ENCODE data around the gene UBE2F.
A peak's percentile ranks its signal among the peaks of the same experiment; 100 is the strongest.
"Not testable (repeated sequence)": the region's sequence is repeated elsewhere in the genome, so short reads cannot be mapped to it uniquely, and the experiment has no call there.

The UBE2F gene

GRCh38 chr2:238023608-238024007 lies 56.8 kb downstream of the UBE2F start:
- no peak for DNase-seq

GRCh38 chr2:238024986-238025385 lies 58.2 kb downstream of the UBE2F start:
- peak; percentile 17 for DNase-seq

GRCh38 chr2:238025741-238026360 lies 59.0 kb downstream of the UBE2F start:
- DNase-seq = no peak

GRCh38 chr2:238027058-238027457 lies 60.2 kb downstream of the UBE2F start:
- no peak for DNase-seq

- DNase-seq = no peak
Measured at GRCh38 chr2:238027591-238028415, 61.0 kb downstream of the UBE2F start.

GRCh38 chr2:238029853-238030252 lies 63.0 kb downstream of the UBE2F start:
- DNase-seq = no peak

GRCh38 chr2:238030422-238031155 lies 63.8 kb downstream of the UBE2F start:
- no peak for DNase-seq

GRCh38 chr2:238031751-238032150 lies 64.9 kb downstream of the UBE2F start:
- no peak for DNase-seq

GRCh38 chr2:238032755-238033337 lies 66.0 kb downstream of the UBE2F start:
- no peak for DNase-seq

GRCh38 chr2:238033991-238034390 lies 67.2 kb downstream of the UBE2F start:
- DNase-seq = not testable (repeated sequence)

GRCh38 chr2:238038203-238038602 lies 71.4 kb downstream of the UBE2F start:
- DNase-seq = no peak

- DNase-seq = no peak
Measured at GRCh38 chr2:238039151-238039550, 72.3 kb downstream of the UBE2F start.

- DNase-seq = no peak
Measured at GRCh38 chr2:238039985-238040384, 73.2 kb downstream of the UBE2F start.

- DNase-seq = no peak
Measured at GRCh38 chr2:238040918-238041317, 74.1 kb downstream of the UBE2F start.

- DNase-seq = no peak
Measured at GRCh38 chr2:238042090-238042489, 75.3 kb downstream of the UBE2F start.

- no peak for DNase-seq
Measured at GRCh38 chr2:238042849-238043584, 76.2 kb downstream of the UBE2F start.

GRCh38 chr2:238043851-238044250 lies 77.0 kb downstream of the UBE2F start:
- no peak for DNase-seq

GRCh38 chr2:238045575-238045974 lies 78.8 kb downstream of the UBE2F start:
- no peak for DNase-seq

- no peak for DNase-seq
Measured at GRCh38 chr2:238046725-238047270, 80.0 kb downstream of the UBE2F start.

GRCh38 chr2:238053191-238053776 lies 86.5 kb downstream of the UBE2F start:
- DNase-seq = no peak

- no peak for DNase-seq
Measured at GRCh38 chr2:238055841-238056240, 89.0 kb downstream of the UBE2F start.
